ENCODE data around the gene AZGP1.
"Not testable (repeated sequence)": the region's sequence is repeated elsewhere in the genome, so short reads cannot be mapped to it uniquely, and the experiment has no call there.

The AZGP1 gene

GRCh38 chr7:99950819-99951218 is 25.0 kb downstream of the AZGP1 start:
- DNase-seq (ENCODE audit: low read depth) = not testable (repeated sequence)

GRCh38 chr7:99949645-99950228 is 26.1 kb downstream of the AZGP1 start:
- DNase-seq (ENCODE audit: low read depth) = no peak

GRCh38 chr7:99947608-99948007 is 28.2 kb downstream of the AZGP1 start:
- no peak for DNase-seq (ENCODE audit: low read depth)

- DNase-seq (ENCODE audit: low read depth) = no peak
Observed at GRCh38 chr7:99944497-99945070, 31.2 kb downstream of the AZGP1 start.

GRCh38 chr7:99943641-99944496 is 32.0 kb downstream of the AZGP1 start:
- DNase-seq (ENCODE audit: low read depth) = no peak

- DNase-seq (ENCODE audit: low read depth) = no peak
Observed at GRCh38 chr7:99938296-99938695, 37.5 kb downstream of the AZGP1 start.

GRCh38 chr7:99935009-99935408 is 40.8 kb downstream of the AZGP1 start:
- DNase-seq (ENCODE audit: low read depth) = not testable (repeated sequence)

GRCh38 chr7:99930376-99930775 is 45.5 kb downstream of the AZGP1 start:
- no peak for DNase-seq (ENCODE audit: low read depth)

GRCh38 chr7:99929730-99930053 is 46.1 kb downstream of the AZGP1 start:
- DNase-seq (ENCODE audit: low read depth) = no peak

- peak; percentile 24 for DNase-seq (ENCODE audit: low read depth)
Observed at GRCh38 chr7:99928994-99929729, 46.7 kb downstream of the AZGP1 start, which contains the start of gene GJC3. Gene GJC3, minus strand, starts transcription at chr7:99929620. Its CDS starts 0 bp downstream, at chr7:99929620.

GRCh38 chr7:99928188-99928587 is 47.6 kb downstream of the AZGP1 start:
- no peak for DNase-seq (ENCODE audit: low read depth)

- no peak for DNase-seq (ENCODE audit: low read depth)
Observed at GRCh38 chr7:99927536-99927935, 48.3 kb downstream of the AZGP1 start.

- DNase-seq (ENCODE audit: low read depth) = no peak
Observed at GRCh38 chr7:99926321-99926720, 49.5 kb downstream of the AZGP1 start.

- DNase-seq (ENCODE audit: low read depth) = no peak
Observed at GRCh38 chr7:99923200-99923599, 52.6 kb downstream of the AZGP1 start.

GRCh38 chr7:99920149-99920548 is 55.7 kb downstream of the AZGP1 start:
- DNase-seq (ENCODE audit: low read depth) = no peak

- DNase-seq (ENCODE audit: low read depth) = no peak
Observed at GRCh38 chr7:99919814-99920112, 56.1 kb downstream of the AZGP1 start.

GRCh38 chr7:99918959-99919813 is 56.6 kb downstream of the AZGP1 start, which contains the start of gene TRIM4:
Gene TRIM4, minus strand, starts transcription at chr7:99919530. Its CDS starts 129 bp downstream, at chr7:99919401.
- peak; percentile 86 for DNase-seq (ENCODE audit: low read depth)
